Measurements from ENCODE around the gene SDK2. TPM values are rescaled to one million over a fixed set of nuclear protein-coding genes. Genes with fewer than 3 reads are reported as not detected.
"Not testable (repeated sequence)": the region's sequence is repeated elsewhere in the genome, so short reads cannot be mapped to it uniquely, and the experiment has no call there.

The SDK2 gene
- total RNA-seq, 1 experiment from 2014 or later: 0.67 TPM

DNA sequence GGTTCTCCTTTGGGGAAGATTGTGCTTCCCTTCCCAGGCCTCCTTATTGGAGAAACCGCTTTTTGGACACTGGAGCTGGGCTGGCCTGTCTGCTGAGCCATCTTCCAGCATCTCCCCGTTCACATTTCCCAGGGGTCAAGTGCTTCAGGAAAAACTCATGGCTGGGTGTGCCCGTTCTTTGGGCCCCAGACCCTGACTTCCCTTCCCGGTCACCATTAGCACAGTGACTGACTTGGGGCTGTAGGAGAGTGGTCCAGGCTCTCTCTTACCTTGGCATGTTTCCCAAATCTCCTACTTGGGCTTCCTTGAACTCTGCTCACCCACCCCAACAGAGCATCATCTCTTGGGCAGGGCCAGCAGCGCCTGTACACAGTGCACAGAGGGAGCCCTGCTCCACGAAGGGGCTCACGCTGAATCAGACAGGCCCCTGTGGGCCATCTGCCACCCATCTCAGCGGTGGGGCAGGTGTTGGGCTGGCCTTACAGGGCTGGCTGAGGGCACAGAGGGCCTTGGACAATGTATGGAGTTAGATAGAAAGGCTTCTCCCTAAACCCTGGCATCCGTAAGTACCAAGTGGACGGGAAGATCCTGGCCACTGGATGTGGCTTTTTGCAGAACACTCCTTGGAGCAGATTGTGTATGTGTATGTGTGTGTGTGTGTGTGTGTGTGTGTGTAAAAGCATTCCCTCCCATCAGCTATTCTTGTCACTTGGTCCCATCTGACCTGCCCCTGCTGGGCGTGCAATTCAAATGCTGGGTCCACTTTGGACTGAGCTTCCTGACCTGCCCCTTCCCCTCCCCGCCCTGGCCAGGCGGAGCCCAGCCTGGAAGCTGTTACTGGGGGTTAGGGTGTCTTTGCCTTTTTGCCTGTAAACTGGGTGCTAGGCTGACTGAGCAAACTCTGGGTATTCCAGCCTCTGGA lies 307.6 kb downstream of the SDK2 start:
- H3K36me3 ChIP-seq (ENCODE audit: insufficient read depth, low read length, poor library complexity, severe bottlenecking): no peaks in the 10 kb centered on the region
- H3K27ac ChIP-seq (ENCODE audit: low read depth, low read length, poor library complexity, severe bottlenecking): no peak overlapping the region
- H3K9me3 ChIP-seq (ENCODE audit: low read depth, low read length, poor library complexity, severe bottlenecking): no peaks in the 10 kb centered on the region
- ChIA-PET CTCF (interaction anchor here (0.7 kb wide), 1 partner anchor 24 kb away, joined by 4 read pairs; no protein-coding TSS in a partner anchor), POLR2A (ENCODE audit: low non-redundant PET) (no interaction called here)
- H3K4me1 ChIP-seq (ENCODE audit: insufficient read depth, low read length, poor library complexity, severe bottlenecking): peaks cover 4% of the 10 kb centered on the region
- no peaks in the 10 kb centered on the region for H3K27me3 ChIP-seq (replicated peaks; ENCODE audit: insufficient read depth, low read depth, low read length, poor library complexity)
- no peak for TF ChIP-seq EZH2 (IDR thresholded peaks at IDR 0.05; ENCODE audit: borderline replicate concordance, low read depth, low read length, poor library complexity, severe bottlenecking)
- TF ChIP-seq, protein P1, sequence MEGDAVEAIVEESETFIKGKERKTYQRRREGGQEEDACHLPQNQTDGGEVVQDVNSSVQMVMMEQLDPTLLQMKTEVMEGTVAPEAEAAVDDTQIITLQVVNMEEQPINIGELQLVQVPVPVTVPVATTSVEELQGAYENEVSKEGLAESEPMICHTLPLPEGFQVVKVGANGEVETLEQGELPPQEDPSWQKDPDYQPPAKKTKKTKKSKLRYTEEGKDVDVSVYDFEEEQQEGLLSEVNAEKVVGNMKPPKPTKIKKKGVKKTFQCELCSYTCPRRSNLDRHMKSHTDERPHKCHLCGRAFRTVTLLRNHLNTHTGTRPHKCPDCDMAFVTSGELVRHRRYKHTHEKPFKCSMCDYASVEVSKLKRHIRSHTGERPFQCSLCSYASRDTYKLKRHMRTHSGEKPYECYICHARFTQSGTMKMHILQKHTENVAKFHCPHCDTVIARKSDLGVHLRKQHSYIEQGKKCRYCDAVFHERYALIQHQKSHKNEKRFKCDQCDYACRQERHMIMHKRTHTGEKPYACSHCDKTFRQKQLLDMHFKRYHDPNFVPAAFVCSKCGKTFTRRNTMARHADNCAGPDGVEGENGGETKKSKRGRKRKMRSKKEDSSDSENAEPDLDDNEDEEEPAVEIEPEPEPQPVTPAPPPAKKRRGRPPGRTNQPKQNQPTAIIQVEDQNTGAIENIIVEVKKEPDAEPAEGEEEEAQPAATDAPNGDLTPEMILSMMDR (conservative IDR thresholded peaks at IDR 0.05; ENCODE audit: low read depth, low read length): no peak
- DNase-seq (ENCODE audit: low spot score): no peak
- H3K4me3 ChIP-seq (ENCODE audit: low read depth, low read length, poor library complexity, severe bottlenecking): no peak overlapping the region
- BruUV-seq (replicated peaks): no TSS peak
- intact Hi-C loops (cut with micrococcal nuclease; ENCODE audit: unreplicated experiment): no loop called here

DNA sequence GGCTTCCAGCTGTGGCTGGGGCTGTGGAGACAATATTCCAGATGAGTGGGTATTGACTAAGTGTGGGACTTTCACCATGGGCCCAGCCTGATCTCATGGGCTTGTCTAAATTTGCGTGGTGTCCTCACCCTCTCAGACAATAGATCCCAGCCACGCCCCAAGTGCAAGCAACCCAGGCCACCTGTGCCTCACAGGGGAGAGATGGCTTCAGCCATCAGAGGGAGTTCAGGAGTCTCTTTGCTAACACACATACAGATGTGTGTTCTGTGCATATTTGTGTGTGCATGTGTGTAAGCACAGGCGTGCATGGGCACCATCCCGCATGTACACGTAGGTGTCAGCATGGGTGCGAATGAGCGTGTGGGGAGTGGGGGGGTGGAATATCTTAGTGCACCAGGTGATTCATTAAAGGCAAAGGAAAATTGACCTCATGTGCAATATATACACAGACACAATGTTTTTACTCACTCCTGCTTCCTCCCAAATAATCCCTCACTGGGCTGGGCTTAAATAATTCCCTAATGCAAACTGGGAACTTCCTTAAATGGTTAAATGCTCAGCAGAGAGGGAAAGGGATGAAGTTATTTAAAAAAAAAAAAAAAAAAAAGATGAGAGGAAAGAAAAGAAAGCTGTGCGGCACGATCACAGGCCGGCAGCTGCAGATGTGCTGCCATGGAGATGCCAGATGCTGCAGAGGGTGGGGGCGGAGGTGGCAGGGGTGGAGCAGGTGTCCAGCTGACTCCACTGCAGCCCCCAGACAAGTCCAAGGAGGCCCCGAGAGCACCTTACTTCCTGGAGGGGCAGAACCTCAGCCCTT lies 308.4 kb downstream of the SDK2 start:
- no peak for DNase-seq (ENCODE audit: low spot score)
- ChIA-PET POLR2A (ENCODE audit: low non-redundant PET) (no interaction called here), CTCF (no interaction called here)
- intact Hi-C loops (cut with micrococcal nuclease; ENCODE audit: unreplicated experiment): no loop called here
- Histone ChIP-seq H3K27ac (ENCODE audit: low read depth, low read length, poor library complexity, severe bottlenecking) (no peak overlapping the region), H3K27me3 (replicated peaks; ENCODE audit: insufficient read depth, low read depth, low read length, poor library complexity) (no peaks in the 10 kb centered on the region), H3K4me3 (ENCODE audit: low read depth, low read length, poor library complexity, severe bottlenecking) (no peak overlapping the region), H3K4me1 (ENCODE audit: insufficient read depth, low read length, poor library complexity, severe bottlenecking) (no peaks in the 10 kb centered on the region), H3K9me3 (ENCODE audit: low read depth, low read length, poor library complexity, severe bottlenecking) (no peaks in the 10 kb centered on the region), H3K36me3 (ENCODE audit: insufficient read depth, low read length, poor library complexity, severe bottlenecking) (no peaks in the 10 kb centered on the region)
- no TSS peak for BruUV-seq (replicated peaks)
- TF ChIP-seq, protein P1 (conservative IDR thresholded peaks at IDR 0.05; ENCODE audit: low read depth, low read length): no peak
- no peak for TF ChIP-seq EZH2 (IDR thresholded peaks at IDR 0.05; ENCODE audit: borderline replicate concordance, low read depth, low read length, poor library complexity, severe bottlenecking)

DNA sequence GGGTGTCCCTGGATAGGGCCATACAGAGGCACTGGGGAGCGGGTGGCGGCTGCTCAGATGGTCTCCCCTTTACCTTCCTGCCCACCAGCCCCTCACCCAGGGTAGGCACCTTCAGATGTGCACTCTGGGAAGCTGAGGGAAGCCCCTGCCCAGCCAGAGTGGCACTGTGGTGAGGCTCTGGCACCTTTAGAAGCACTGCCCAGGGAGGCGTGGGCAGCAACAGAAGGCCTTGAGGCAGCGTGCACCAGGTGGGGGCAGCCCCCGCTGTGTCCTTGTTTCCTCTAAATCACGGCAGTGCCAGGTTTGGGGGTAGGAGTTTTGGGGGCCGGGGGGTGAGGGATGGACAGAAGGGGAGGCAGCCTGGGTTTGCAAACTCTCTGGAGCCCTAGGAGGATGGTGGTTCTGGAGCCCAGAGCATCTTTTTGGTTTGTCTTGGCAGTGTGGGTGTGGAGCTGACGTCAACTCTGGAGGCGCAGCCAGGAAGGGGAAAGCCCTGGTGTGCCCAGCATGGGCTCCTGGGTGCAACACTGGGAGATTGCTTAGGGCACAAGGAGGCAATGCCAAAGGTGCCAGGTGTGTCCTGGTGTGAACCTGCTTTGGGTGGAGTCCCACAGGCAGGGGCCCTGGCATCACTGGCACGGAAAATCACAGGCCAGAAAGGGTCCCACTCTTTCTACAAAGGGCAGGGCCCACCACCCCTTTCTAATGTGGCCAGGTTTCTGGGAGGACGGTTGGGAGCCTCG lies 309.3 kb downstream of the SDK2 start:
- H3K4me3 ChIP-seq (ENCODE audit: low read depth, low read length, poor library complexity, severe bottlenecking): no peak overlapping the region
- no peaks in the 10 kb centered on the region for H3K4me1 ChIP-seq (ENCODE audit: insufficient read depth, low read length, poor library complexity, severe bottlenecking)
- intact Hi-C loops (cut with micrococcal nuclease; ENCODE audit: unreplicated experiment): no loop called here
- DNase-seq (ENCODE audit: low spot score): no peak
- no TSS peak for BruUV-seq (replicated peaks)
- ChIA-PET POLR2A (ENCODE audit: low non-redundant PET) (no interaction called here), CTCF (no interaction called here)
- no peaks in the 10 kb centered on the region for H3K27me3 ChIP-seq (replicated peaks; ENCODE audit: insufficient read depth, low read depth, low read length, poor library complexity)
- no peaks in the 10 kb centered on the region for H3K36me3 ChIP-seq (ENCODE audit: insufficient read depth, low read length, poor library complexity, severe bottlenecking)
- no peak overlapping the region for H3K27ac ChIP-seq (ENCODE audit: low read depth, low read length, poor library complexity, severe bottlenecking)
- H3K9me3 ChIP-seq (ENCODE audit: low read depth, low read length, poor library complexity, severe bottlenecking): no peaks in the 10 kb centered on the region
- TF ChIP-seq, protein P1 (conservative IDR thresholded peaks at IDR 0.05; ENCODE audit: low read depth, low read length): no peak
- TF ChIP-seq EZH2 (IDR thresholded peaks at IDR 0.05; ENCODE audit: borderline replicate concordance, low read depth, low read length, poor library complexity, severe bottlenecking): no peak

DNA sequence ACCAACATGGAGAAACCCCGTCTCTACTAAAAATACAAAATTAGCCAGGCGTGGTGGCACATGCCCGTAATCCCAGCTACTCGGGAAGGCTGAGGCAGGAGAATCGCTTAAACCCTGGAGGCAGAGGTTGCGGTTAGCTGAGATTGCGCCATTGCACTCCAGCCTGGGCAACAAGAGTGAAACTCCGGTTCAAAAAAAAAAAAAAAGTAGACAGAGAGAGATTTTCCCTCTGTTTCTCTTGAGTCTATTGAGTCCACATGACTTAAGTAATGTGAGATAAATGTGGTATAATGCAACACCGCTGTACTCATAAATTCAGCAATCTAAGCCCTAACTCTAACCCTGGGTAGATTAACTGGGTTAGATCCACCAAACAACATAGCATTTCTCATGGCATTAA lies 310.8 kb downstream of the SDK2 start:
- CTCF ChIA-PET; BruUV-seq (replicated peaks): not testable (repeated sequence)
- POLR2A ChIA-PET (ENCODE audit: low non-redundant PET): interaction anchor here (0.7 kb wide), 1 partner anchor 17 kb away, joined by 3 read pairs; no protein-coding TSS in a partner anchor

More for the DNA sequence above, 310.8 kb downstream of the SDK2 start:
- DNase-seq (ENCODE audit: low spot score); H3K27ac ChIP-seq (ENCODE audit: low read depth, low read length, poor library complexity, severe bottlenecking); intact Hi-C loops (cut with micrococcal nuclease; ENCODE audit: unreplicated experiment); H3K9me3 ChIP-seq (ENCODE audit: low read depth, low read length, poor library complexity, severe bottlenecking); H3K27me3 ChIP-seq (replicated peaks; ENCODE audit: insufficient read depth, low read depth, low read length, poor library complexity); H3K4me3 ChIP-seq (ENCODE audit: low read depth, low read length, poor library complexity, severe bottlenecking); H3K36me3 ChIP-seq (ENCODE audit: insufficient read depth, low read length, poor library complexity, severe bottlenecking); H3K4me1 ChIP-seq (ENCODE audit: insufficient read depth, low read length, poor library complexity, severe bottlenecking): not testable (repeated sequence)
